GM21390 (cell line): Measurements from ENCODE around the gene CFAP251.
A peak's percentile ranks its signal among the peaks of the same experiment; 100 is the strongest.
"Not testable (repeated sequence)": the region's sequence is repeated elsewhere in the genome, so short reads cannot be mapped to it uniquely, and the experiment has no call there.

Source experiments
- ATAC-seq: cut with Tn5 transposase; IDR thresholded peaks from one replicate; pipeline ENCODE4 v1.9.1; 2021; ENCODE audit not compliant: unreplicated experiment

Gene CFAP251

DNA sequence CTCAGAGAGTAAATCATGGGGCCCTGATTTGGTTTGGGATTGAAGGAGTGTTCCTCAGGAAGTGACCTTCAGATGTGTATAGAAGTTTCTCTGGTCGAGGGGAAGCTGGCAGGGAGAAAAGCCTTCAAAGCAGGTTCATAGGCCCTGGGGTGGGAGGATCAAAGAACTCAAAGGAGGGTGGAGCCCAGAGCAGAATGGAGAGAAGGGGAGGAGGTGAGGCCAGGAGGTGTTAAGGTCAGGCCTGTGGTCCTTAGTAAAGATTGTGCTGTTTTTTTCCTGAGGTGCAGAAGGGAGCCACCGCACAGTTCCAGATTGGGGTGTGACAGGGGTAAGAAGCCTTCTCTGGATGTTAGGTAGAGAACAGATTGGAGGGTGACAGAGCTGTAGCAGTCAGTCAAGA lies 9.7 kb upstream of the CFAP251 start:
- ATAC-seq: no peak

DNA sequence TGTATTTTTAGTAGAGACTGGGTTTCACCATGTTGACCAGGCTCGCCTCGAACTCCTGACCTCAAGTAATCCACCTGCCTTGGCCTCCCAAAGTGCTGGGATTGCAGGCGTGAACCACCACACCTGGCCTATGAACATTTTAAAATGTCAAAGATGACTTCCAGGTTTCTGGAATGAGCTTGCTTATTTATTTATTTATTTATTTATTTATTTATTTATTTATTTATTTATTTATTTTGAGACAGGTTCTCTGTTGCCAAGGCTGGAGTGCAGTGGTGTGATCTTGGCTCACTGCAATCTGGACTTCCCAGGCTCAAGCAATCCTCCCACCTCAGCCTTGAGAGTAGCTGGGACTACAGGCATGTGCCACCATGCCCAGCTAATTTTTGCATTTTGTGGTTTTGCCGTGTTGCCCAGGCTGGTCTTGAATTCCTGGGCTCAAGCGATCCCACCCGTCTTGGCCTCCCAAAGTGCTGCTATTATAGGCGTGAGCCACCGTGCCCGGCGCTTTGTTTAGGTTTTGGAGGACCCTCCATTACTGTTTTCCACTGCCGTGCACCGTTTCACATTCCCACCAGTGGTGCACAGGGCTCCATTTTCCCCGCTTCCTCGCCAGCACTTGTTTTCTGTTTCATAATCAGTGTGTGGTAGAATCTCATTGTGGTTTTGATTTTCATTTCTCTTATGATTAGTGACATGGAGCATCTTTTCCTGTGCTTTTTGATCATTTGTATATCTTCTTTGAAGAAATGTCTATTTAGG lies 6.4 kb upstream of the CFAP251 start:
- ATAC-seq: no peak

DNA sequence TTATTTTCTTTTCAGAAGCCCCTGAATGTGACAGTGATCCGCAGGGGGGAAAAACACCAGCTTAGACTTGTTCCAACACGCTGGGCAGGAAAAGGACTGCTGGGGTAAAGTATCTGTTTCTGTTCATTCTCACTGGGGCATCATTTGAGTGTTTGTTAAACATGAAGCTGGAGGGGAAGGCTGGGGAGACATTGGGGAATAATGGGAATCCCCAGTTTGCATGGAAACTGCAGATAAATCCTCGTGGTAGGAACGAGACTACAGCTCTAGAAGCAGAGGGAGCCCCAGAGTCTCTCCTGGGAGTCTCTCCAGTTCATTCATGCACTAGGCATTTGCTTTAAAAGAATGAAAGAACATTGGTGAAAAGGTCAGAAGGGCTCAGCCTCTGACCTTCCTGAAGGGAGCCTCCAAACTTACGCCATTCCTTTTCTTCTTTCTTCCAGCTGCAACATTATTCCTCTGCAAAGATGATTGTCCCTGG lies 2.5 kb upstream of the CFAP251 start:
- ATAC-seq: no peak

DNA sequence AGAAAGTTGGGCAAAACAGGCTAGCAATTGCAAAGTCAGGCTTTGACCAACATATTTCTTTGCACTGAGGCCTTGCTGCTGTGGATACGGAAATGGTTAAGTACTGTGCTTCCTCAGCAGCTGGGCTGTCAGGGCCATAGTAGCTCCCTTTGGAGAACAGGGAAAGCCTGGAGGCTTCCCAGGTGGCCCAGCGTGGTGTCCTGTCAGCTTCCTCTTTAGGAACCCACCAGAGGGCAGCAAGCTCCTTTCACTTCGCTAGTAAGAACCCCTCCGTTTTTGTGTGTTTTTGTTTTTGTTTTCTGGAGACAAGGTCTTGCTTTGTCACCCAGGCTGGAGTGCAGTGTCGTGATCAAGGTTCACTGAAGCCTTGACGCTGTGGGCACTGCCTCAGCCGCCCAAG lies 1.7 kb upstream of the CFAP251 start:
- no peak for ATAC-seq

DNA sequence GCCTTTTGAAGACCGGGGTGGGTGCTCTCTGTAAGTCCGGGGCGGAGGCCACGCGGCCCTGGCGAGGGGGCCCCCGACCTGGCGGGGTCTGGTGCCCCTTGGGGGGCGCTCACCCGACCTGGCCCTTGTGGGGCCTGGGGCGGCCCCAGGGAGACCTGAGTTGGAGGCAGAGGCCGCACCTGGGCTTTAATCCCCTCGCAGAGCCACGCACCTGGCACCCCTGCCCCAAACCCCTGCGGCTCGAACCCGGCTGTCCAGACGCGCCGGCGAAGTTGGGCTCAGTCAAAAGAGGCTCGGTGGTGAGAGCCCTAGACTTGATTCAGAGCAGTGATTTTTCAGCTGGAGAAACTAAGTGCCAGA lies 267 bp downstream of the CFAP251 start:
- peak; percentile 11 for ATAC-seq

DNA sequence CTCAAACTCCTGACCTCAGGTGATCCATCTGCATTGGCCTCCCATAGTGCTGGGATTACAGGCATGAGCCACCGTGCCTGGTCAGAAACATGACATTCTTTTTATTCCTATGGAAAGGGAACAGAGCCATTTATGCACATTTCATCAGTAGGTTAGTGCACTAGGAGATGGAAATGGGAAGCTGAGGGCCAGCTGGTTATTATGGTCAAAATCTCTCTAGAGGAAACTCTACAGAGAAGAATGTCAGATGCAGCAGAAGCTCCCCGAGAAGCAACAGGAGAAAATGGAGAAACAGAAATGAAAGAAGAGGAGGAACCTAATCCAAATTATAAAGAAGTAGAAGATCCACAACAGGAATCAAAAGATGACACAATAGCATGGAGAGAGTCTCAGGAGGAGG lies 2.7 kb downstream of the CFAP251 start:
- no peak for ATAC-seq

DNA sequence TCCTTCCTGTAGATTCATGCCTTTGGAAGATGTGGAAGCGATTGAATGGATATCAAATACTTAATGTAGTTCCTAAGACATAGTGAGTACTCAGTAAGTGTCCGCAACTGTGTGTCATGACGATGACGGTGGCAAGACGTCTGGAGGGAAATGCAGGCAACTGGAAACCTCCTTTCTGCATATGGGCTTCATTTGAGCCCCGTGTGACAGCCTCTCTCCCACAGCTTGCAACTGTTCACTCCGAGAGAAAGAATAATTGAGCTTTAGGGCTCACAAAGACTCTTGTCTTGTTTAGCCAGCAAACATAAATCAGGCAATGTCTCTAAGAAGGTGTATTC lies 6.9 kb downstream of the CFAP251 start:
- no peak for ATAC-seq

DNA sequence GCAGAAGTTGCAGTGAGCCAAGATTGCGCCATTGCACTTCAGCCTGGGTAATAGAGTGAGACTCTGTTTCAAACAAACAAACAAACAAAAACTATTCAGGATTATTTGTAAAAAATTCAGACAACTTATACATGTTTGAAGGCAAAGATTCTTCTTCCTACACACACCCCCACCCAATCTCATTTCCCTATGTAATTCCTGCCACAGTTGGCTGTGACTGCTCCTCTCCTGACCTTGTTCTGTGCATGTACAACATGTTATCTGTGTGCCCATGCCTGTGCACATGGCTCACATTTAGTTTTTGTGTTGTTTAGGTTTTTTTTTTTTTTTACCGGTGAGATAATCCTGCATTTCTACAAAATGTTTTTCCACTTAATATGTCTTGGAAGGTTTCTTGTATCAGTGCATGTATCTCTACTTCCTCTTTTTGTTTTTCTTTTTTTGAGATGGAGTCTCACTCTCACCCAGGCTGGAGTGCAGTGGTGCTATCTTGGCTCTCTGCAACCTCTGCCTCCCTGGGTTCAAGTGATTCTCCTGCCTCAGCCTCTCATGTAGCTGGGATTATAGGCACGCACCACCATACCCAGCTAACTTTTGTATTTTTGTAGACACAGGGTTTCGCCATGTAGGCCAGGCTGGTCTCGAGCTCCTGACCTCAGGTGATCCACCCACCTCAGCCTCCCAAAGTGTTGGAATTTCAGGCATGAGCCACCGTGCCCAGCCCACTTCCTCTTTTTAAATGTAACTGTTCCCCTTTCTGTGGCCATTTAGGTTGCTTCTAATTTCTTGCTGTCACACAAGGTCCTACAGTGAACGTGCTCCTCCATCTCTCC lies 8.7 kb downstream of the CFAP251 start:
- ATAC-seq: no peak

DNA sequence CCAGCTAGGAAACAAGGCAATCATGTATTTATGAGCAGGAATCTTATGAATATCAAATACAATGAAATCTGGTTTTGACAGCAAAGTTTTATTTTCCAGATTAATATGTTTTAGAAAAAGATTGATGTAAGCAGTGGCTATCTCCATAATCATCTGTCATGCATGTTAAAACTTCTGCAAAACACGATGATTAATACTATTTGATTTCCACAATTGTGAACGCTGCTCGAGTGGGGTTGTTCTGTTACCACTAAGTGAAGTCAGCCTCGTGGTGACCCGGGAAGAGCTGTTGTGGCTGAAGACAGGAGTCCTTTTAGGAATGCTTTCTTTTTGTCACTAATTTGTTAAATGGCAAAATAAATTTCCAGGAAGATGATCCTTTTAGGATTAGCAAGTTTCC lies 9.4 kb downstream of the CFAP251 start:
- ATAC-seq: no peak

DNA sequence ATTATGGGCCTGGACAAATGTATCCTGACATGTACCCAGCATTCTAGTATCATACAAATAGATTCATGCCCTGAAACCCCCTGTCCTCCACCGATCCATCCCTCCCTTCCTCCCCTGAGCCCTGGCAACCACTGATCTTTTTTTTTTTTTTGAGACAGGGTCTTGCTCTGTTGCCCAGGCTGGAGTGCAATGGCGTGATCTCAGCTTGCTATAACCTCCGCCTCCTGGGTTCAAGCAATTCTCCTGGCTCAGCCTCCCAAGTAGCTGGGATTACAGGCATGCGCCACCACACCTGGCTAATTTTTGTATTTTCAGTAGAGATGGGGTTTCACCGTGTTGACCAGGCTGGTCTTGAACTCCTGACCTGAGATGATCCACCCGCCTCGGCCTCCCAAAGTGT lies 11.2 kb downstream of the CFAP251 start:
- not testable (repeated sequence) for ATAC-seq

DNA sequence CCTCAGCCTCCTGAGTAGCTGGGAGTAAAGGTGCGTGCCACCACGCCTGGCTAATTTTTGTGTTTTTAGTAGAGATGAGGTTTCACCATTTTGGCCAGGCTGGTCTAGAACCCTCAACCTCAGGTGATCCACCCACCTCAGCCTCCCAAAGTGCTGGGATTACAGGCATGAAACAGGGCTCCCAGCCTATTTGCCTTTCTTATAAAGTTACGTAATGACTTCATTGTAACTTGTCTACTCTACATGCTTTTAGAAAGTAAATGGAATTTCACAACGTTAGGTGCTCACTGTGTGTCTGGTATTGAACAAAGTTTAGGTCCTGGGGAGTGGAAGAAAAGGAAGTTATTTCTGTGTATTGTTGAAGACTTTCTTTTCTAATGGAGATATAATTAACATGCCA lies 12.5 kb downstream of the CFAP251 start:
- ATAC-seq: no peak

DNA sequence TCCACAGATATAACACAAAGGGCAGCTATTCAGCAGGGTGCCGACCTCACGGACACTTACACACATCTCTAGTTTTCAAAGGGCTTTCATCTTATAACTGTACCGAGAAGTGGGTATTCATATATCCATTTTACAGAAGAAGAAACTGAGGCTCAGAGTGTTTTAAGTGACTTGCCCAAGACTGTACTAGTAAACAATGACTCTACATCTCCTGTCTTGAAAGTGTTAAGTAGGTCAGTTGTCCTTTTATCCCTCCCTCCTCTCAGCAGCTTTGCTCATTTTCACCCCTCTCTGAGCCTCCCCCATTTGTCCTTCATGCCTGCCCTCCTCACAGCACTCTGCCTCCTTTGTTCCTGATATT lies 13.8 kb downstream of the CFAP251 start:
- no peak for ATAC-seq

DNA sequence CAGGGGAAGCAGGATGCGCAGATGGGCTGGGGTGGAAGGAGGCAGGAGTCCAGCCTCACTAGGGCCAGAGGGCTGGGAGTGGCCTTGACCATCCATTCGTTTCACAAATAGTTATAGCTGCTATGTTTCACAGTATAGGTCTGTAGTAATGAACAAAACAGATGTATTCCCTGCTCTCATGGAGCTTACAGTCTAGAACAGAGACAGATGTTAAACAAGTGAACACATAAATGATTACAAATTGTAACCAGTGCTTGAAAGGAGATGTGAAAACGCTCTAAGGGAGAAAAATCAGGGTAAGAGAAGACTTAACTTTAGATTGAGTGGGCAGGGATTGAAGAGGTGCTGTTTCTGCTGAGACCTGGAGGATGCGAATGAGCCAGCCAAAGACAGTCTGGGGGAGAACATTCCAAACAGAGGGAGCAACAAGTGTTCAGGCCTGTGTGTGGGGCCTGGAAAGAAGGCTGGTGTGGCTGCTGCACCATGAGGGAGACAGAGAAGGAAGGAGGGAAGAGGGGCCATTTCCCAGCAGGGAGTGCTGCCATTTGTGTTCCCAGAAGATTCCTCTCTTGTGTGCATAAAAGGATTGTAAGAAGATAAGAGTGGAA lies 14.6 kb downstream of the CFAP251 start:
- ATAC-seq: no peak

DNA sequence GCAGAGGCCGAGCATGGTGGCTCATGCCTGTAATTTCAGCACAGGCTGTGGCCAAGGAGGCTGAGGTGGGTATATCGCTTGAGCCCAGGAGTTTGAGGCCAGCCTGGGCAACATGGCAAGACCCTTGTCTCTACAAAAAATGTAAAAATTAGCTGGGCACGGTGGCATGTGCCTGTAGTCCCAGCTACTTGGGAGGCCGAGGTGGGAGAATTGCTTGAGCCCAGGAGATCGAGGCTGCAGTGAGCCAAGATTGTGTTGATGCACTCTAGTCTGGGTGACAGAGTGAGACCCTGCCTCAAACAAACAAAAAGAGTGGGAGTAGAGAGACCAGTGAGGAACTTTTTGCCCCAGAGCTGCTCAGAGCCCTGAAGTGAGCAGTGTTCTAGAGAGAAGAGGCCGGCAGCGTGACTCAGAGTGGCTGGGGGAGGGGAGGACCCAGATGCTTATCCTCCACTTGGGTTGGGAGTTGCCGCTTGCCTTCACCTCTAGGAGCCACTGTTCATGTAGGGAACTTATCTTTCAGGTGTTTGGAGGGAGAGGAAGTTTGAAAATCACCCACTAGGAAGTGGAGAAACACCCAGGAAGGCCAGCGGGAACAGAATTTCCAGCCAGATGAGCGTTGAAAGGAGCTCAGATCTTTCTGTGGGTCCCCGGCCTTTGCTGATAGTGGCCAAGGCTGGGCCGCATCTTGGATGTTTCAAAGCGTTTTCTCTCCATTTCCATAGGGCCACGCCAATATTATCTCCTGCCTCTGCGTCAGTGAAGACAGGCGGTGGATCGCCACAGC lies 15.3 kb downstream of the CFAP251 start:
- ATAC-seq: no peak

DNA sequence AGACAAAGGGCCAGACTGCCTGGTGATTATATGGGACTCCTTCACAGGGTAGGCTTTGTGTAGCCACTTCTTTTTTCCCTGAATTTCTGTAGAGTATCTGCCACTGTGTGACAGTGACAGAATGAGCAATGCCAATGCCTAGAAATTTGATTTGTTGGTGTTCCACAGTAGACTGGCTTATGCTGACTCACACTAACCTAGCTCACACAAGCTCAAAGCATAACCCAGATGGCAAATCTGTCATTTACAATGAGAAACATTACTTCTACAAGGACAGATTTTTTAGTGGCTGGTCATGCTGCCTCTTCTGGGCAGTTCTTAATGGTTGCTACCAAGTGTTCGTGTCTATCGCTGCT lies 15.9 kb downstream of the CFAP251 start:
- no peak for ATAC-seq

DNA sequence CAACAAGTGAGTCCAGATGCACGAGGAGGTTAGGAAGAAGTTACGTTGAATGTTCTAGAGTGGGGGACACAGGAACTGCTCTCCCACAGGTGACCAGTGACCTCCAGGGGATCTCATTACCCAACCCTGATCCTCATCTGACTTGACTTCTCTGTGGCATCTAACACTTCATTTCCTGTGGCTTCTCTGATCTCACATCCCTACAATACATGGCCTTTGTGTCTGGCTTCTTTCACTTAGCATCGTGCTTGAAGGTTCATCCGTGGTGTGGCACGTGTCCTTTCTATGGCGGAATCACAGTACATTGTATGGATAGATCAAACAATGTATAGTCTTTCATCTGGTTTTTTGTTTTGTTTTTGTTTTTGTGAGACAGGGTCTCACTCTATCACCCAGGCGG lies 19.3 kb downstream of the CFAP251 start:
- no peak for ATAC-seq

DNA sequence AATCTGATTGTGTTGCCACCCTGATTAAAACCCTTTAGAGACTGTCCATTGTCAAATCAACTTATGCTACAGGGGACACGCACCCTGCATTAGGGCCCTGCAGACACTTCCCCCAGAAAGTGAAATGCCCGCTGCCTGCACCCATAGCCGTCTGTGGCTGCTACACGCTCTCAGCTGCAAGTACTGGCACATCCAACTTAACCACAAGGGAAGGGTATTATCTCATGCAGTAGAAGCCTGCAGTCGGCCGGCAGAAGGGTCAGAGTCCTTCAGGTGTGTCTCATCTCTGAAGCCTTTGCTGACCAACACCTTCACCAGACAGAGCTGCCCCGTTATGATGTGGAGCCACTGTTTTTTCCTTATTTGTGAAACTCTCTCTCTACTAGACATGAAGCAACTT lies 20.8 kb downstream of the CFAP251 start:
- ATAC-seq: no peak

DNA sequence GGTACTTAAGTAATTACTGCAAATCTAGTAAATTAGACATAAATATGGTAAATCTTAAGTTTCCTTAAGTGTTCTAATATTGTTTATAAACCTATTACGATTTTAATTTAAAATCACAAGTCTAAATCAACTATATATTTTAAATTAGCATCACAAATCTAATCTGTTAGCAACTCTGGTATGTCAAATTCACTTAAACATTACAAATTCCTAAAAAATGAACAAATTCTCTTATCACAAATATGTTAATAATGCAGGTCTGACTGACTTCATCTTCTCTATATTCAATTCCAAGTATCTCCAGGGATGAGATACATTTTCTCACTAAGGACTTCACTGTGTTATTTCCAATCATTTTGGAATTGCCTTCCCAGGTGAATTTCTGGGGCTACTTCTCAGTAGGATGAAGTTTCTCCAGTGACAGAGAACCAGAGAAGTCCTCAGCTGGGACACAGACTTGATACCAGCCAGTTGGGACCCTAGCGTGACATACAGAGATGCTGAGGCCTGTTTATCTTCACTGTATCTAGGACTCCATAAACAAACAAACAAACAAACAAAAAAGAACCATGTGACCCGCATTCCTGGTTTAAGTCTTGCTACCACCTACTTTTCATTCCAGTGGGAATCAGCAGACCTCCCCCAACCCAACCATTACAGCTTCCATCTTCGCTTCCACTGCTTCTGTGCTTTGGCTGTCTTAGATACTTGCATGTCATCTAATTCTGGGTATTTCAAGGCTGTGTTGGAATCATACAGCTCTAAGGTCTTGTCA lies 21.8 kb downstream of the CFAP251 start:
- ATAC-seq: no peak

DNA sequence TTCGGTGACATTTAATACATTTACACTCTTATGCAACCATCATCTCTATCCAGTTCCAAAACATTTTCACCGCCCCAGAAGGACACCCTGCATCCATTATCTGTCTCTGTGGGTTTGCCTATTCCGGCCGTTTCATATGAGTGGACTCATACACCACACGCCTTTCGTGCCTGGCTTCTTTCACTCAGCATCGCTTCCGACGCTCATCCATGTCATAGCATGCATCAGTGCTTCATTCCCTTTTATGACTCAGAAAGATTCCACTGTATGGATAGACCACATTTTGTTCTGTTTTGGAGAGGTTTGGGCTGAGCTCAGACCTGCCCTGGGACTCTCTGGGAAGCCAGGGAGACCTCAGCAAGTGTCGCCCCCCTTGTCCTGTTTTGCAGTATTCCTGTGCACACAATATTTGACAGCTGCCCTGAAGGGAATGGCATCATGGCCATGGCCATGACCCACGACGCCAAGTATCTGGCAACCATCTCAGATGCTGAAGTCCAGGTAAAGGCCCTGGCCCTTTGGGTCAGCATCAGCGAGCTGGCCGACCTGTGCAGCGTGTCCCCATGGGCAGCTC lies 23.8 kb downstream of the CFAP251 start:
- ATAC-seq: no peak

DNA sequence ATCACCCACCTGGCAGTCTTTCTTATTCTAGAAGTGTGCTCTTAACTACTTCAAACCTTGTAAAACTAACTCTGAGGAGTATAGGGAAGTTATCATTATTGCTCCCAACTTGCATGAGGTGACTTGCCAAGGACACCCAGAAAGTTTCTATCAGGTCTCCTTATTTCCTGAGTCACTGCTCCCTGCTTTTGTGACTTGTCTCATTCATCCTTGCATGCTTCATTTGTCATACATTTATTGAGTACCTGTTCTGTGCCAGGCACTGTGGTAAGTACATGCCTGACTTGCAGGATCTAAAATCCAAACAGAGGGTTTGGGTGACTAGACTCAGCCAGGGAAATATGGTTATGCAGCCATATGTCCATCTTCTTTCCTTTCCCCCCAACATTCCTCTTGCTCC lies 25.5 kb downstream of the CFAP251 start:
- no peak for ATAC-seq
